Stomach smooth muscle (tissue), 2 donors: ENCODE results near the gene DDX10.

ENCODE experiments used
- H3K27ac ChIP-seq: one replicate; pipeline ENCODE4 v1.7.0; 2013; ENCODE audit warnings: mild to moderate bottlenecking, low read length, inconsistent platforms
- H3K27me3 ChIP-seq, 2 donors: one replicate each; pipeline ENCODE4 v1.7.0; 2013; ENCODE audit warnings: low read length in 2 of 2; ENCODE audit not compliant: insufficient read depth in 2 of 2, control insufficient read depth in 1 of 2
- H3K36me3 ChIP-seq, 2 donors: one replicate each; pipeline ENCODE4 v1.7.0; 2013; ENCODE audit warnings: low read length in 2 of 2; ENCODE audit not compliant: control insufficient read depth in 2 of 2, insufficient read depth in 2 of 2
- H3K4me1 ChIP-seq: one replicate; pipeline ENCODE4 v1.7.0; 2013; ENCODE audit warnings: low read length; ENCODE audit not compliant: control insufficient read depth, insufficient read depth
- H3K4me3 ChIP-seq, 2 donors: one replicate each; pipeline ENCODE4 v1.7.0; 2013; ENCODE audit warnings: low read length in 2 of 2
- H3K9ac ChIP-seq, 2 donors: one replicate each; pipeline ENCODE4 v1.7.0; 2013; ENCODE audit warnings: low read length in 2 of 2, mild to moderate bottlenecking in 1 of 2
- H3K9me3 ChIP-seq, 2 donors: one replicate each; pipeline ENCODE4 v1.7.0; 2013; ENCODE audit warnings: low read length in 2 of 2; ENCODE audit not compliant: control insufficient read depth in 2 of 2
- donor health status: healthy.
- donor health status: Pancreatic carcinoma.

Gene DDX10

GRCh38 chr11:108664730-108665525 is at the start of gene DDX10:
Gene DDX10 (plus strand): TSS chr11:108665069. CDS start chr11:108665154, 85 bp downstream.
- peaks cover 12% of the 10 kb centered on the region for H3K4me1 ChIP-seq
- peak within 1 kb of the TSS; percentile 72 to 74 for H3K9ac ChIP-seq
- no peak within 1 kb of the TSS for H3K27ac ChIP-seq
- H3K36me3 ChIP-seq, result no peaks in the 10 kb centered on the region
- H3K9me3 ChIP-seq, result no peaks in the 10 kb centered on the region
- no peaks in the 10 kb centered on the region for H3K27me3 ChIP-seq
- peak within 1 kb of the TSS; percentile 81 to 86 for H3K4me3 ChIP-seq

GRCh38 chr11:108616549-108616948 is 48.3 kb upstream of the DDX10 start:
- H3K4me1 ChIP-seq, result no peaks in the 10 kb centered on the region
- no peak overlapping the region for H3K9ac ChIP-seq
- H3K27me3 ChIP-seq, result no peaks in the 10 kb centered on the region
- no peak overlapping the region for H3K4me3 ChIP-seq
- no peaks in the 10 kb centered on the region for H3K36me3 ChIP-seq
- no peak overlapping the region for H3K27ac ChIP-seq
- no peaks in the 10 kb centered on the region for H3K9me3 ChIP-seq

DNA sequence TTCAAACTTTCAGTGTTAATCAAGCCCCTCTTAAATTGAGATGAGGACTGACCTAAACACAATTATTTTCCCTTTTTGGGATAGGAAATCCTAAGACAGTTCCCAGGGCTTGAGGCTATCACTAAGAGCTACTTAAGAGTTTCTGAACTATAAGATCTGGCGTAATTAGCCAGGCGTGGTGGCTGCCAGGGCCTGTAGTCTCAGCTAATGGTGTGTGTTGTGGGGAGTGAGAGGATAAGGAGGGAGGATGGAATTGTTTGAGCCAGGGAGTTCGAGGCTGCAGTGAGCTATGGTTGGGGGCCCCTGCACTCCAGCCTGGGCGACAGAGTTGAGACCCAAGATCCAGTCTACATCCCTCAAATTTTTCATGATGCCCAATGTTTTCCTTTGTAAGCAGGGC is 47.8 kb upstream of the DDX10 start:
- no peaks in the 10 kb centered on the region for H3K27me3 ChIP-seq
- no peak overlapping the region for H3K9ac ChIP-seq
- H3K4me1 ChIP-seq, result no peaks in the 10 kb centered on the region
- H3K27ac ChIP-seq, result no peak overlapping the region
- H3K9me3 ChIP-seq, result no peaks in the 10 kb centered on the region
- H3K36me3 ChIP-seq, result no peaks in the 10 kb centered on the region
- H3K4me3 ChIP-seq, result no peak overlapping the region

DNA sequence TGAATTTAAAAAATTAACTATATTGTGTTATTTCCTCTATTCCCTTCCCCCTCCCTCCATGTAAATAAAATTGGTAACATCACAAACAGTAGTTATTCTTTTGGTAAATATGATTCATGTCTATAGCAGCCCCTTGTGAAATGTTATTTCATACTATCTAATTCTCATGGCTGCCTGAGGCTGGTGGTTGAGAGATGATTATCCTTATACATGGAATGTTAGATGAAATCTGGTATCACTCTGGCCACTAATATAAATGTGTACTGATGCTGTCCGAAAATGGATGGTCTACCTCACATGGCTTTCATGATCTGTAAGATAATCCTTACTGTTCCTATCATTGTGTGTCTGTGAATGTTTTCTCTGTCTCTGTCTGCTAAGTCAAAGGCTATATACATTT is 46.3 kb upstream of the DDX10 start:
- Histone ChIP-seq H3K27me3 (no peaks in the 10 kb centered on the region), H3K27ac (no peak overlapping the region), H3K36me3 (no peaks in the 10 kb centered on the region), H3K4me3 (no peak overlapping the region), H3K9ac (no peak overlapping the region), H3K4me1 (no peaks in the 10 kb centered on the region), H3K9me3 (no peaks in the 10 kb centered on the region)

- Histone ChIP-seq H3K9ac (no peak overlapping the region), H3K36me3 (no peaks in the 10 kb centered on the region), H3K9me3 (no peaks in the 10 kb centered on the region), H3K27me3 (no peaks in the 10 kb centered on the region), H3K4me3 (no peak overlapping the region), H3K4me1 (no peaks in the 10 kb centered on the region), H3K27ac (no peak overlapping the region)
Measured at GRCh38 chr11:108620958-108621772, 43.7 kb upstream of the DDX10 start.

DNA sequence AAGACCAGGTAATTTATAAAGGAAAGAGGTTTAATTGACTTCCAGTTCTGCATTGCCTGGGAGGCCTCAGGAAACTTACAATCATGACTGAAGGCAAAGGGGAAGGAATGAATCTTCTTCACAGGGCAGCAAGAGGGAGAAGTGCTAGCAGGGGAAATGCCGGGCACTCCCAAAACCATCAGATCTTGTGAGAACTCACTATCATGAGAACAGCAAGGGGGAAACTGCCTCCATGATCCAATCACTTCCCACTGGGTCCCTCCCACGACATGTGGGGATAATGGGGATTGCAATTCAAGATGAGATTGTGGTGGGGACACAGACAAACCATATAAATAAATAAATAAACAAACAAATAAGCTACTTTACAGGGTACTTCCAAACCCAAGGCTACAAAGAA is 42.5 kb upstream of the DDX10 start:
- Histone ChIP-seq H3K4me3 (no peak overlapping the region), H3K4me1 (no peaks in the 10 kb centered on the region), H3K36me3 (no peaks in the 10 kb centered on the region), H3K27ac (no peak overlapping the region), H3K27me3 (no peaks in the 10 kb centered on the region), H3K9me3 (no peaks in the 10 kb centered on the region), H3K9ac (no peak overlapping the region)

GRCh38 chr11:108624196-108624925 is 40.5 kb upstream of the DDX10 start:
- Histone ChIP-seq H3K4me3 (no peak overlapping the region), H3K36me3 (no peaks in the 10 kb centered on the region), H3K4me1 (no peaks in the 10 kb centered on the region), H3K27ac (no peak overlapping the region), H3K9me3 (no peaks in the 10 kb centered on the region), H3K27me3 (no peaks in the 10 kb centered on the region), H3K9ac (no peak overlapping the region)

DNA sequence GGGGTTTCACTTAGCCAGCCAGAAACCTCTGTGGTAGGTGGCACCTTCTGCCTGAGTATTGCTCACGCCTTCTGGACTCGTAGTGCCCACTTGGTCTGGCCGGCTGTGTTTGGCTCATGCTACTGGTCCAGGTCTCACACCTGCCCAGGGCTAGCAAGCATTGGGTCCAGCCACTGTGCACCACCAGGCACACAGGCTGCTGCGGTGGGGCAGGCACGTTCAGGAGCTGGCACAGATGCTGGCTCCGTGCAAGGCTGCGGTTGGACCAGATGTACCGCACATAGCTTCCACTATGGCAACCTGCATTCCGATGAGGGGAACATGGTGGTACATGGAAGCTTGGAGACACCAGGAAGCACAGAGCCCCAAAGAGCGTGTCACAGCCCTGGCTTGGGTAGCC is 36.5 kb upstream of the DDX10 start:
- H3K4me1 ChIP-seq, result no peaks in the 10 kb centered on the region
- no peaks in the 10 kb centered on the region for H3K36me3 ChIP-seq
- no peaks in the 10 kb centered on the region for H3K9me3 ChIP-seq
- H3K4me3 ChIP-seq, result no peak overlapping the region
- H3K27ac ChIP-seq, result no peak overlapping the region
- H3K9ac ChIP-seq, result no peak overlapping the region
- H3K27me3 ChIP-seq, result no peaks in the 10 kb centered on the region

DNA sequence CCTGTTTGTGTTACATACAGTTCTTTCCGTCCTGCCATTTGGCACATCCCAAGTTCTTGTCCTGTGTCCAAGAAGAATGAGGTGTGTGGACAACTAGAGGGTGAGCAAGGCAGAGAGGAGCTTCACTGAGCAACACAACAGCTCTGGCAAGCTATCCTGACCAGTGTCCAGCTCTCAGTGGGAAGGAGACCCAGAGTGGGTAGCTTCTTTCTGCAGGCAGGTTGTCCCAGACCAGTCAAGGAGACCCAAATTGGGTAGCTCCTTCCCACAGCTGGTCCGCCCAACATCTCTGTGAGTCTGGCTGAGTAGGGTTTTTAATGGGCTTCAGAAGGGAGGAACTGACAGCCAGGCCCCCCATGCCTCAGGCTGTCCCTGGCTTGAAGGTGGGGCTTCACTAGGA is 36.1 kb upstream of the DDX10 start:
- Histone ChIP-seq H3K4me1 (no peaks in the 10 kb centered on the region), H3K9me3 (no peaks in the 10 kb centered on the region), H3K9ac (no peak overlapping the region), H3K27me3 (no peaks in the 10 kb centered on the region), H3K27ac (no peak overlapping the region), H3K4me3 (no peak overlapping the region), H3K36me3 (no peaks in the 10 kb centered on the region)

GRCh38 chr11:108629274-108629673 is 35.6 kb upstream of the DDX10 start:
- Histone ChIP-seq H3K4me3 (no peak overlapping the region), H3K4me1 (no peaks in the 10 kb centered on the region), H3K36me3 (no peaks in the 10 kb centered on the region), H3K27ac (no peak overlapping the region), H3K9ac (no peak overlapping the region), H3K27me3 (no peaks in the 10 kb centered on the region), H3K9me3 (no peaks in the 10 kb centered on the region)
